GM13977 (cell line): ENCODE data around the gene PLEKHM3.

Experiments
- DNase-seq: peaks from one replicate; pipeline ENCODE4 v3.0.0; 2012; ENCODE audit warnings: low spot score
- in situ Hi-C: fragments of 300-500 bp; cut with MboI; formaldehyde crosslinking; loops from one replicate; pipeline ENCODE4 v1.12.0; 2022; ENCODE audit warnings: low sequenced_read_pairs, low pct_unique_long_range_greater_than_20kb, mixed read lengths, inconsistent platforms; ENCODE audit not compliant: unreplicated experiment
- TF ChIP-seq, protein P1 (sequence below): IDR thresholded peaks from 2 replicates; pipeline ENCODE4 v1.5.1; 2012; ENCODE audit warnings: mild to moderate bottlenecking, control low read depth; ENCODE audit not compliant: insufficient read depth; ENCODE audit errors: extremely low read depth, missing control alignments

The PLEKHM3 gene

DNA sequence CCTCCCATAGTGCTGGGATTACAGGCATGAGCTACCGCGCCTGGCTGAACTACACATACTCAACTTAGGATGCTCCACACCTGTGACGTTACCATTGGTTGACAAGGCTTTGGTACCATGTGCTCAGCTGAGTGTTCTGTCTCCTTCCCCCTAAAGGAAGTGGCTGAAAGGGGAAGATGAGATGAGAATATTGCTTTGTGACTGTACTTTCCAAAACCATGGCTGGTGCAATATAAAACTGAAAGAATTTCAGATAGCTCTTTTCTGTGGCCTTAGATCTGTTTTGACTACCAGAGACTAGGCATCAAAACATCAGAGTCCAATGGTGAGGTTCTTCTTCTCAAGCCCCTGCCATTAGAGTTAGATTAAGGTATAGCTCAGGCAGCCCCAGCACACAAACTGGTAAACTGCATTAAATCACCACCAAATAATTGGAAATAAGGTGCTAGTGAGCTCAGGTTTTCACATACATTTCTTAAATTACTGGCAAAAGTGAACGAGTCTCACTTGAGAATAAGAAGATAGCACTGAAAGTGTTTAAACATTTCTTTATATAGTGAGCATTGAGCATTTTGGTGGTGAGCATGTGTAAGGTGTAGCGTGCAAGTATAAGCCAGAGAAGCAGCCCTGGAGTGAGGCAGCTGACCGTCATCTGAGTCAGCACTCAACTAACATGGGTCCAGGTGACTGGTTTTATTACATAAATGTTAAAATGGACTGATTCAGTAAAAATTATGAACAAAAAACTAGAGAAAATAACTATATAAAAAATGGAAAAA, 142.1 kb downstream of the PLEKHM3 start:
- in situ Hi-C loops, result no loop called here
- peak; percentile 32 for DNase-seq
- TF ChIP-seq, protein P1, sequence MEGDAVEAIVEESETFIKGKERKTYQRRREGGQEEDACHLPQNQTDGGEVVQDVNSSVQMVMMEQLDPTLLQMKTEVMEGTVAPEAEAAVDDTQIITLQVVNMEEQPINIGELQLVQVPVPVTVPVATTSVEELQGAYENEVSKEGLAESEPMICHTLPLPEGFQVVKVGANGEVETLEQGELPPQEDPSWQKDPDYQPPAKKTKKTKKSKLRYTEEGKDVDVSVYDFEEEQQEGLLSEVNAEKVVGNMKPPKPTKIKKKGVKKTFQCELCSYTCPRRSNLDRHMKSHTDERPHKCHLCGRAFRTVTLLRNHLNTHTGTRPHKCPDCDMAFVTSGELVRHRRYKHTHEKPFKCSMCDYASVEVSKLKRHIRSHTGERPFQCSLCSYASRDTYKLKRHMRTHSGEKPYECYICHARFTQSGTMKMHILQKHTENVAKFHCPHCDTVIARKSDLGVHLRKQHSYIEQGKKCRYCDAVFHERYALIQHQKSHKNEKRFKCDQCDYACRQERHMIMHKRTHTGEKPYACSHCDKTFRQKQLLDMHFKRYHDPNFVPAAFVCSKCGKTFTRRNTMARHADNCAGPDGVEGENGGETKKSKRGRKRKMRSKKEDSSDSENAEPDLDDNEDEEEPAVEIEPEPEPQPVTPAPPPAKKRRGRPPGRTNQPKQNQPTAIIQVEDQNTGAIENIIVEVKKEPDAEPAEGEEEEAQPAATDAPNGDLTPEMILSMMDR, result no peak

GRCh38 chr2:207881902-207882301, 143.4 kb downstream of the PLEKHM3 start:
- in situ Hi-C loops, result no loop called here
- DNase-seq, result no peak
- TF ChIP-seq, protein P1, result no peak

GRCh38 chr2:207879536-207879935, 145.8 kb downstream of the PLEKHM3 start:
- TF ChIP-seq, protein P1, result no peak
- in situ Hi-C loops, result no loop called here
- DNase-seq, result no peak

DNA sequence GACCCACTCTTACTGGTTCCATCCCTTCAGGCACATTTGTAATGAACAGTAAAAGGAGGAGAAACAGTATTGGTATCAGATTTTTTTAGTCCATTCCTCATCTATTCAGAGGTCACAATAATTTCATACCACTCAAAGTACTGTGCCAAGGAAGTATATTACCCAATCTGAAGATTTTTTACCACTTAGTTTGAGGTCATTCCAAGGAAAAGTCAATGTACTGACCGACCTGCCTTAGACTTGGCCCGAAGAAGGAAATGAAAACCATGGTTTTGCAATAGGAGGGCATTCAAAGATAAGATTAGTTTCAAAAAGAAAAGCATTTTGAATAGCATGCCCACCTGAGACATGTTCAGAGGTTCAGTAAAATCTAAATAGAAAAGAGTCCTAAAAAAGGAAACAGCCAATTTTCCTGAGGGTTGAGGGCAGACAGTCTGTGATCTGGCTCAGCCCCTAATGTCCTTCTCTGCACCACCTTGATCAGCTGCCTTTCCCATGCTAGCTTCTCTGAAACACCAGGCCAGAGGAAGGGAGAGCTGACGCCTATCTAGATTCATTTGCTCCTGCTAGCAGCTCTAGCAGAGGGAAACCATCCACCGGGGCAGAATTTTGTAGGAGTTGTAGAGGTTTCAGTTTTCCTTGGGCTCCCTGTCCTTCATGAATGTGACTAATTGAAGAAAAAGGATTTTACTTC, 148.3 kb downstream of the PLEKHM3 start:
- in situ Hi-C loops, result no loop called here
- TF ChIP-seq, protein P1, result no peak

GRCh38 chr2:207875473-207876212, 149.7 kb downstream of the PLEKHM3 start:
- no peak for DNase-seq
- TF ChIP-seq, protein P1, result no peak
- in situ Hi-C loops, result no loop called here

More for the DNA sequence above, 148.3 kb downstream of the PLEKHM3 start:
- DNase-seq, result no peak

- in situ Hi-C loops, result no loop called here
- TF ChIP-seq, protein P1, result no peak
- DNase-seq, result peak; percentile 59
Observed at GRCh38 chr2:207873794-207874193, 151.5 kb downstream of the PLEKHM3 start.
